PFSK-1 (cell line): ENCODE results near the gene TSSK6.

Experiments used
- FOXP2 ChIP-seq: optimal IDR thresholded peaks from 2 replicates; pipeline ENCODE3; 2011; ENCODE audit warnings: borderline replicate concordance, control low read depth, inconsistent platforms; ENCODE audit not compliant: insufficient read depth; ENCODE audit errors: extremely low read length, extremely low read depth
- POLR2AphosphoS5 ChIP-seq: IDR thresholded peaks from 2 replicates; pipeline ENCODE4 v1.6.1; 2012; ENCODE audit warnings: low read depth, mild to moderate bottlenecking, control low read depth, low read length, moderate library complexity
- SIN3A ChIP-seq: IDR thresholded peaks from 2 replicates; pipeline ENCODE4 v1.6.1; 2012; ENCODE audit warnings: mild to moderate bottlenecking, low read length, moderate library complexity, borderline replicate concordance; ENCODE audit not compliant: insufficient read depth
- TAF1 ChIP-seq: IDR thresholded peaks from 2 replicates; pipeline ENCODE4 v1.6.1; 2012; ENCODE audit warnings: low read length, control low read depth, borderline replicate concordance; ENCODE audit not compliant: insufficient read depth
- TF ChIP-seq, protein P1 (sequence below), 2 experiments: IDR thresholded peaks; 2 replicates each; pipeline versions ENCODE4 v1.6.1 to v1.8.0; 2011 to 2012; ENCODE audit warnings: low read depth in 2 of 2, low read length in 2 of 2, control low read depth in 1 of 2, inconsistent platforms in 1 of 2, mild to moderate bottlenecking in 1 of 2, moderate library complexity in 1 of 2; ENCODE audit not compliant: insufficient read depth in 1 of 2

The TSSK6 gene

GRCh38 chr19:19553670-19554069 lies 38.3 kb upstream of the TSSK6 start:
- TF ChIP-seq SIN3A (no peak), TAF1 (no peak), POLR2AphosphoS5 (no peak), FOXP2 (no peak)
- TF ChIP-seq, protein P1, sequence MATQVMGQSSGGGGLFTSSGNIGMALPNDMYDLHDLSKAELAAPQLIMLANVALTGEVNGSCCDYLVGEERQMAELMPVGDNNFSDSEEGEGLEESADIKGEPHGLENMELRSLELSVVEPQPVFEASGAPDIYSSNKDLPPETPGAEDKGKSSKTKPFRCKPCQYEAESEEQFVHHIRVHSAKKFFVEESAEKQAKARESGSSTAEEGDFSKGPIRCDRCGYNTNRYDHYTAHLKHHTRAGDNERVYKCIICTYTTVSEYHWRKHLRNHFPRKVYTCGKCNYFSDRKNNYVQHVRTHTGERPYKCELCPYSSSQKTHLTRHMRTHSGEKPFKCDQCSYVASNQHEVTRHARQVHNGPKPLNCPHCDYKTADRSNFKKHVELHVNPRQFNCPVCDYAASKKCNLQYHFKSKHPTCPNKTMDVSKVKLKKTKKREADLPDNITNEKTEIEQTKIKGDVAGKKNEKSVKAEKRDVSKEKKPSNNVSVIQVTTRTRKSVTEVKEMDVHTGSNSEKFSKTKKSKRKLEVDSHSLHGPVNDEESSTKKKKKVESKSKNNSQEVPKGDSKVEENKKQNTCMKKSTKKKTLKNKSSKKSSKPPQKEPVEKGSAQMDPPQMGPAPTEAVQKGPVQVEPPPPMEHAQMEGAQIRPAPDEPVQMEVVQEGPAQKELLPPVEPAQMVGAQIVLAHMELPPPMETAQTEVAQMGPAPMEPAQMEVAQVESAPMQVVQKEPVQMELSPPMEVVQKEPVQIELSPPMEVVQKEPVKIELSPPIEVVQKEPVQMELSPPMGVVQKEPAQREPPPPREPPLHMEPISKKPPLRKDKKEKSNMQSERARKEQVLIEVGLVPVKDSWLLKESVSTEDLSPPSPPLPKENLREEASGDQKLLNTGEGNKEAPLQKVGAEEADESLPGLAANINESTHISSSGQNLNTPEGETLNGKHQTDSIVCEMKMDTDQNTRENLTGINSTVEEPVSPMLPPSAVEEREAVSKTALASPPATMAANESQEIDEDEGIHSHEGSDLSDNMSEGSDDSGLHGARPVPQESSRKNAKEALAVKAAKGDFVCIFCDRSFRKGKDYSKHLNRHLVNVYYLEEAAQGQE (IDR thresholded peaks at IDR 0.05; ENCODE audit: insufficient read depth in 1 of 2, low read depth in 2 of 2, low read length in 2 of 2), result no peak

DNA sequence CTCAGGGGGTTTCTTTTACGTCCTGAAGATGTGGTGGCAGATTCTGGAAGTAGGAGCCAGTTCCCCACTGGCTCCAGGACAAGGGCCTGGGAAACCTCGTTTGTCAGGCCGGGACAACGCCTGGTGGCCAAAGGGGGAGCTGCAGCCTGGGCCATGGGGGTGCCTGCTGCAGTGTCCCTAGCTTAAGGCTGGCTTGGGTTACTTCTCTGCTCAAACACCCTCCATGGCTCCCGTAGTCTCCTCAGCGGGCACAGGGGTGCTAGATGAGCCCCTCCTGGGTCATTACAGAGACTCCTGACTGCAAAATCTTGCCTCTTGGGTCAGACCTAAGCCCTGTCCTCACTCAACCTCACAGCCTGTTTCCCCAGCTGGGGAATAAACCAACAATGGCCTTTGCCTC lies 37.5 kb upstream of the TSSK6 start:
- TF ChIP-seq SIN3A (no peak), TAF1 (no peak), POLR2AphosphoS5 (no peak), FOXP2 (no peak)
- TF ChIP-seq, protein P1 (IDR thresholded peaks at IDR 0.05; ENCODE audit: insufficient read depth in 1 of 2, low read depth in 2 of 2, low read length in 2 of 2), result no peak

DNA sequence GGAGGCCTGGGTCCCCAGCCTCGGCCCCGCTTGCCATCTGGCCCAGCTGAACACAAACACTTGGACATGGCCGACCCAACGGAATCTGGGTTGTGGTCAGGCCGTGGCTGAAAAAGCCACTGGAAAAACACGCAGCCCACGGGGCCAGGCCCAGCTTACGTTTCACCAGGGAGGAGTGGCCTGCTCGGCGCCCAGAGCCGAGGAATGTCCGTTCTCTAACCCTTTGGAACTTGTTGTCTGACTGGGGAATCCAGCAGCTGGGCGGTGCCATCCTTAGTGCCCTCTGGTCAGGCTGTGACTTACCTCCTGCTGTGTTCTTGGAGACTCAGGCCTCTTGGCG lies 36.5 kb upstream of the TSSK6 start:
- TF ChIP-seq TAF1 (no peak), FOXP2 (no peak), SIN3A (no peak), POLR2AphosphoS5 (no peak)
- TF ChIP-seq, protein P1 (IDR thresholded peaks at IDR 0.05; ENCODE audit: insufficient read depth in 1 of 2, low read depth in 2 of 2, low read length in 2 of 2), result no peak

DNA sequence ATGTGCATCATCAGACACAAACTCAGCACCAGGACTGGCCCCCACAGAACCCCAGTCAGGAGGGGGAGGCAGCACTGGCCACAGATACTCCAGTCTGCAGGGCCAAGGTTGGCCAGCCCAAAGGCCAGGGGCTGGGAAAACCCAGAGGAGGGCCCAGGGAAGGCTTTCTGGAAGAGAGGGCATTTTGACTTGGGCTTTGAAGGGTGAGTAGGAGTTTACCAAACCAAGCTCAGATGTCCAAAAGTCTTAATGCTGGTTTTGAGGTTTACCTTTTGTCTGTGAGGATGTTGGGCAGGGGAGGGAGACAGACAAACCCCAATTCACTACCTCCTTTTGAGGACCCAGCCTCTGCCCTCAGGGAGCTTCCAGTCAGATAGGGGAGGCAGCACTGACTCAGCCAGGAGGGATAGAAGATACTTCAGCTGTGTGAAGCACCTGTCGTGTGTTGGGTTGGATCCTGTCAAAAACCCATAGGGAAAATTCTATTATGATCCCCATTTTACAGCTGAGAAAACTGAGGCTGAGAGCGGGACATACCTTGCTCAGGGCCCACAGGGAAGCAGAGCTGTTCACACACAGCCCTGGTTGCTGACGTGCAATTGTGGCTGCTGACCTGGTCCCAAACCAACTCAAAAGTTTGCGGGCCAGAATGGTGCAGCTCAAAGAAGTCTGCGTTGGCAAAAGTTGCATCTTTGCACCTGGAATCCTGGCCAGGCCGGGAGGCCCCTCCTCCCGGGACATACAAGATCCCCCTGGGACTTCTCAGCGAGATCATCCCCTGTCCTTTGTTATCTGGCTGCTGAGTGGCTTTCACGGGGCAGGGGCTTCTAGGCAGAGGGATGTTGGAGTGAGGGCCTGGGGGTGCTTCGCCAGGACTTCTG lies 35.9 kb upstream of the TSSK6 start:
- TF ChIP-seq FOXP2 (no peak), POLR2AphosphoS5 (no peak), TAF1 (no peak), SIN3A (no peak)
- TF ChIP-seq, protein P1 (IDR thresholded peaks at IDR 0.05; ENCODE audit: insufficient read depth in 1 of 2, low read depth in 2 of 2, low read length in 2 of 2), result no peak

GRCh38 chr19:19550485-19550929 lies 35.2 kb upstream of the TSSK6 start:
- TF ChIP-seq POLR2AphosphoS5, result no peak
- no peak for TF ChIP-seq SIN3A
- TF ChIP-seq, protein P1 (IDR thresholded peaks at IDR 0.05; ENCODE audit: insufficient read depth in 1 of 2, low read depth in 2 of 2, low read length in 2 of 2), result no peak
- no peak for TF ChIP-seq FOXP2
- TF ChIP-seq TAF1, result no peak
